Stimulated activated naive CD4-positive, alpha-beta T cell treated with Interleukin-2 at 50 U/mL for 16 hours (primary cell): ENCODE measurements around the gene ATAD3C.

Experiments used
- DNase-seq: peaks from one replicate; lab custom pipeline; 2025; lab: John Stamatoyannopoulos, UW

ATAD3C gene

GRCh38 chr1:1431845-1432273 is 17.6 kb upstream of the ATAD3C start:
- no peak for DNase-seq

DNA sequence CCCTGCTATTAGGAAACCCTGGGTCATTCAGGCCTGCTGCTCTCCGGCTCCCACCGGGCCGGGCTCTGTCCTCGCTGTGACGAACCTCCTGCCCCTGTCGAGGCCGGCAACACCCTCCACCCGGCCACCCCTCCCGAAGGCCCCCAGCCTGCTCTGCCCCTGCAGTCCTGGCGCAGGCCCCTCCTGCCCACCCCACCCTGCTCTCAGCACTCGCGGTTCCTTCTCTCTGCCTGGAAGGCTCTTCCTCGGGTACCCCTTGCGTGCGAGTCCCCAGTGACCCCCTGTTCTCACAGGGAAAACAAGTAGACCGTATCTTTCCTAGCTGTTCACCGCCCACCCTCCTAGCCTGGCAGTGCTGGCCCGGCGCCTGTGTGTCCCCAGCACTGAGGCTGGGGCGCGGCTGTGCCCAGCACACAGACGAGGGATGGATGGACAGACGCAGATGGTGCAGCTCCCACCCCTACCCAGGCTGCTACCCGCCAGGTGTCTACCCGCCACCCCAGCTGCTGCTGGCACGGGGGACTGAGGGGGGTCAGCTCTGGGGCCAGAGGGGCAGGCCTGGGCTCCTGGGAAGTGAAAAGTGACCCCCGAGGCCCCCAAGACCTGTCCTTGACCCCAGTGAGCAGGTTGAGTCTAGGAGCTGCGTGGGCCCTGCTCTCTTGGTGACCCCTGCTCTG is 17.1 kb upstream of the ATAD3C start:
- no peak for DNase-seq

DNA sequence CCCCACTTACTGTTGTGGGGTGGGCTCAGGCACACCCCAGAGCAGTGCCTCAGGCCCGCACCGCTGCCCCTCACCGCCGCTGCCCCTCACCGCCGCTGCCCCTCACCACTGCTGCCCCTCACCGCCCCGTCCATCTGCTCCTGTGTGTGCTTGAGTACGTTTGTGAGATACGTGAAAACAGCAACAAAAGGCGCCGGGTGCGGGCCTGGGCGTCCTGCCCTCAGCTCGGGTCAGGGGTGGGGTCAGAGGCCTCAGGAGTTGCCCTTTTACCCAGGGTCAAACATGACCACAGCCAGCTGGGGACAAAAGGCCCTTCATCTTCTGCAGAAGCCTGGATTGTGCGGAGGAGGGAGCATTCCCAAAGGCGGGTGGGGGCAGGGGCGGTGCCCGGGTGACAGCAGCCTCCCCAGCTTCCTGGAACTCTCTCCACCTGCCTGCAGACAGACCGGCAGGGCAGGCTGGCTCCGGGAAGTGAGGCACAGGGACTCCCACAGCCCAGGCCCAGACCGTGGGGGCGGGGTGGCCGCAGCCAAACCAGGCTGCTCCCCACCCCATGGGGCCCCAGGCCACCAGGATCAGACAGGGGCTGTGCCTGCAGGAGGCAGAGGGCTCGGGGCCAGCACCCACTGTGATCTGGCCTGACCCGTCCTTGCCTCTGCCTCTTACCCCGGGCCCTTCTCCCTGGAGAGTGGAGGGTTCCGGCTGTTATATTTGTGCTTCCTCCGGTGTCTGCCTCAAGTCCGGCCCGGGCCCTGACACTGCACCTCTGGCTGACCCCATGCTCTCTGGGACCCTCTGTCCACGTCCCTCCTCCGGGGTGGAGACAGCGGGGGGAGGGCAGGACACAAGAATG is 16.3 kb upstream of the ATAD3C start:
- DNase-seq: no peak

- DNase-seq: peak; percentile 36
These were observed 15.7 kb upstream of the ATAD3C start for GRCh38 chr1:1433804-1434130.

- DNase-seq: no peak
These were observed 15.2 kb upstream of the ATAD3C start for GRCh38 chr1:1434131-1434823.

GRCh38 chr1:1434824-1435105 is 14.7 kb upstream of the ATAD3C start:
- DNase-seq: no peak

DNA sequence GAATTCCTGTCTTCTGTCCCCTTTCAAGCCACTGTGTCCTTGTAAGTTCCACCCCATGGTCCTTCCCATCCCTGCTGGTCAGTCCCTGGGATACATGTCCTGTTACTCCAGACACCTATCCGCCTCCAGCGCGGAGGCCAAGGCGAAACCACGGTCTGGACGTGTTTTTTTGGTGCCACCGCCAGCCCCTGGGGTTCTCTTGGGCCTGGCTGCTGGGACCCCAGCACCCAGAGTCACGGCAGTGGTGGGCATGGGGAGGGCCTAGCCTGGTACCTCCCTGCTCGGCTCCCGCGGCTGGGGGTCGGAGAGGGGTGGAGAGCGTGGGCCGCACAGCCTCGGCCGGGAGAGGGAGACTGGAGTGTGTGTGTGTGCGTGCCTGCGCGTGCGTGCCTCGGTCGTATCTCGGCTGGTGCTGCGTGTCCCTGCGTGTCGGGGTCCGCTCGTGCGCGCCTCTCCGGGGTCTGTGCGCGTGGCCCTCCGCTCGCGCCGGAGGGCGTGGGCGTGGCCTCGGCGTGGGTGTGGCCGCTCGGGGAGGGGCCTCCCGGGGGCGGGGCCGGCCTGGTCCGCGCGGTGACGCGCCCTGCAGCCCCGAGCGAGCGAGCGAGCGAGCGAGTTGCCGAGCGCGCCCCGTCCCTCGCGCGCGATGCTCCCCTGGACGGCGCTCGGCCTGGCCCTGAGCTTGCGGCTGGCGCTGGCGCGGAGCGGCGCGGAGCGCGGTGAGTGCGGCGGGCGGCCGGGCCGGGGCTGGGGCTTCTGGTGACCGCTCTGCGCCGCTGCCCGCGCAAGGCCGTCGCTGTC is 14.2 kb upstream of the ATAD3C start, which contains the start of gene VWA1:
Gene VWA1, plus strand, starts transcription at position 585 of the 798 bp plus-strand sequence. Its CDS starts 59 bp downstream, at position 644.
- peak; percentile 42 for DNase-seq

- no peak for DNase-seq
These were observed 13.4 kb upstream of the ATAD3C start for GRCh38 chr1:1435911-1436629.

- no peak for DNase-seq
These were observed 12.9 kb upstream of the ATAD3C start for GRCh38 chr1:1436630-1437032.

DNA sequence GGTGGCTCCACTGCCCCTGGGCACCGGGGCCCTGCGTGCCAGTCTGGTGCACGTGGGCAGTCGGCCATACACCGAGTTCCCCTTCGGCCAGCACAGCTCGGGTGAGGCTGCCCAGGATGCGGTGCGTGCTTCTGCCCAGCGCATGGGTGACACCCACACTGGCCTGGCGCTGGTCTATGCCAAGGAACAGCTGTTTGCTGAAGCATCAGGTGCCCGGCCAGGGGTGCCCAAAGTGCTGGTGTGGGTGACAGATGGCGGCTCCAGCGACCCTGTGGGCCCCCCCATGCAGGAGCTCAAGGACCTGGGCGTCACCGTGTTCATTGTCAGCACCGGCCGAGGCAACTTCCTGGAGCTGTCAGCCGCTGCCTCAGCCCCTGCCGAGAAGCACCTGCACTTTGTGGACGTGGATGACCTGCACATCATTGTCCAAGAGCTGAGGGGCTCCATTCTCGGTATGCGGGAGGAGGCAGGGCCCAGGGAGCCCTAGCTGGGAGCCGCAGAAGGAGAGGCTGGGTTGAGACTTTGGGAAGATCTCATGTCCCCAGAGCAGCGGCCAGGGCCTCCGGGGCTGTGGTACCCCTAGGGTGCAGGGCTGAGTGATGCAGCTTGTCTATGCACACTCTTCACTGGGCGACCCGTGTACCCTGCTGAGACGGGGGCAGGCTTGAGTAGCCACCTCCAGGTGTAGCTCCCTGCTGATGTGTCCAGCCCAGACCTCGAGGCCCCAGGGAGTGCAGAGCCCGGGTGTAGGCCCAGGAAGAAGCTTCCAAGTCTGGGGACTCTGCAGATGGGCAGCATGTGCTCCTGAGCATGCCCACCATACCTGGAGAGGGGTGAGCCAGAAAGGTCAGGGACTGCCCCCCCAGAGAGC is 12.2 kb upstream of the ATAD3C start:
- no peak for DNase-seq

GRCh38 chr1:1437904-1438376 is 11.5 kb upstream of the ATAD3C start:
- DNase-seq: no peak

DNA sequence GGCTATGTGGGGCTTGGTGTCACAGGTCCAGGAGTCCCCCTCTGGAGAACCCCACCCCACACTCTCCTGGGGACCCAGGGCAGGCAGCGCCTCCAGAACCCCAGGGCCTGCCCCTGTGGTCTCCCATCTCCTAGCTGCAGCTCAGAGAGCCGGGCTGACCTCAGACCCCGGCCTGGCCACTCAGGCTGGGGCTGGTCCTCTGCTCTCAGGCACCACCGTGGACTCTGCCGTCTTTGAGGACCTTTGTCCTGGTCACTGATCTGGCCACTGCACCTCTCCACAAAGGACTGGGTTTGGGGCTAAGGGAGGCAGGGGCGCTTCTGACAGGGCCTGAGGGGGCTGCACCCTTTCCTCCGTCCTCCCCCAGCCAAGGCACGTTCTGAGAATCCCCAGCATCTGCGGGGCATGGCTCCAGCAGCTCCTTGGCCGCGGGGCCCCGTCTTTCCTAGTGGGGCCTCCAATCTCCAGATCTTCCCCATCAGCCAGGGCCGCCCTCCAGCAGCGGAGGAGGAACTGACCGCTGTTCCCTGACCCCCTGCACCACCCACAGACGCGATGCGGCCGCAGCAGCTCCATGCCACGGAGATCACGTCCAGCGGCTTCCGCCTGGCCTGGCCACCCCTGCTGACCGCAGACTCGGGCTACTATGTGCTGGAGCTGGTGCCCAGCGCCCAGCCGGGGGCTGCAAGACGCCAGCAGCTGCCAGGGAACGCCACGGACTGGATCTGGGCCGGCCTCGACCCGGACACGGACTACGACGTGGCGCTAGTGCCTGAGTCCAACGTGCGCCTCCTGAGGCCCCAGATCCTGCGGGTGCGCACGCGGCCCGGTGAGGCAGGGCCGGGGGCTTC is 10.7 kb upstream of the ATAD3C start:
- DNase-seq: no peak

DNA sequence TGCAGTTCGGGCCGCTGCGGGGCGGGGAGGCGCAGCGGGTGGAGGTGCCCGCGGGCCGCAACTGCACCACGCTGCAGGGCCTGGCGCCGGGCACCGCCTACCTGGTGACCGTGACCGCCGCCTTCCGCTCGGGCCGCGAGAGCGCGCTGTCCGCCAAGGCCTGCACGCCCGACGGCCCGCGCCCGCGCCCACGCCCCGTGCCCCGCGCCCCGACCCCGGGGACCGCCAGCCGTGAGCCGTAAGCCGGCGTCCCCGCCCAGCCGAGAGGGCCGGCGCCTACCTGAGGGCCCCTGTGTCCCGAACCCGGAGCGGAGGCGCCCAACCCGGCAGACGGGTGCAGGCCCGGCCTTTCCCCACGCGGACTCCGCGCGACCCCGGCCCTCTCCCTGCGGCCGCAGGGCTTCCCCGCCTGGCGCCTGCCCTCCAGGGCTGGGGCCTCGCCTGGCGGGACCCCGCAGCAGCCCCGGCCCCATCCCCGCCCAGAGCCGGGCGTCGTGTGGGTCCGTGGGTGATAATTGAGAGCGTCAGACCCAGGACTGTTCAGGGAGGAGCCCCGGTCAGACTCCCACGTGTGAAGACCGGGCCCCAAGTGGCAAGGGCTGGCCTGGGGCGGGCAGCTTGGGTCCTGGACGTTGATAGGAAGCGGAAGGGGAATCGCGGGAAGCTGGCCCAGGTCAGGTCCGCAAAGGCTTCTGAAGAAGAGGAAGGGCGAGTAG is 9.8 kb upstream of the ATAD3C start:
- DNase-seq: no peak

DNA sequence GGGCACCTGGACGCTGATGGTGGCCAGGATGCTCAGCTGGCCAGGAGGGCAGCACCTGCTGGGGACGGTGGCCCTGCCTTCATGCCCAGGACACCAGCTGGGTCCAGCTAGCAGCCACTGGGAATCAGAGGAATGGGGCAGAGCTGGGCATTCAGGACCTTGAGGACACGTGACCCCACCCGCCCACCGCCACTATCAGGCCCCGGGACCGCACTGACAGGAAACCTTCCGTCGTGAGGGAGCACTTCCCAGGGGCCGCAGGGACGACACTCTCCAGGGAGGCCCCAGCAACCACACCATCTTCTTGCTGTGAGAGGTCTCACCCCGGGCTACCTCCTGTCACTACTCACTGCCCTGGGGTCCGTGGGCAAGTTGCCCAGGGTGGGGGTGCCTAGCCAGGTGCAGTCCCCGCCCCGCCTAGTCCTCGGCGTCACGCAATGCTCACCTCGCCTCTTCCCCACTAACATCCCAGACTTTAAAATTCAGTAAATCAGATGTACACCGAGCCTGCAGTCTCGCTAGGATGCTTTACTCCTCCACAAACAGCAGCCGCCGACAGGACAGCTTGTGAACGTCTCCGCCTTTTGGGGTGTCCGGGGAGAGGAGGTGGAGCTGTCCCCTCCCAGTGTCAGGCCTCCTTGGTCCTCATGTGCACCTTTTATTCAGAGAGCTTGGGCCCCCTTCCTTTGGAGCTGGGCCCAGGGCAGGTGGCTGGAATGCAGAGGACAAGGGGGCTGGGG is 9.1 kb upstream of the ATAD3C start:
- no peak for DNase-seq

- DNase-seq: peak; percentile 27
These were observed 8.2 kb upstream of the ATAD3C start for GRCh38 chr1:1441002-1441888.

GRCh38 chr1:1442069-1442770 is 7.3 kb upstream of the ATAD3C start:
- no peak for DNase-seq
